Stimulated activated effector memory CD8-positive, alpha-beta T cell treated with anti-CD3 and anti-CD28 coated beads, Interleukin-12 subunit alpha, Interleukin-12 subunit beta, amount 100 ng/mL, for 72 hours (primary cell): ENCODE data around the gene ITSN1.
A peak's percentile ranks its signal among the peaks of the same experiment; 100 is the strongest.
"Not testable (repeated sequence)": the region's sequence is repeated elsewhere in the genome, so short reads cannot be mapped to it uniquely, and the experiment has no call there.

Source experiments
- ATAC-seq: fragments of 150-1000 bp; cut with Tn5 transposase; 2 replicates; pipeline ENCODE4 v1.10.0; 2021
- DNase-seq, 2 donors: peaks; one replicate each; pipeline ENCODE4 v3.0.0; 2021 to 2022; ENCODE audit warnings: low spot score in 2 of 2
- H3K27ac Mint-ChIP-seq: one replicate; pipeline ENCODE4 v1.8.0; 2022; ENCODE audit warnings: mild to moderate bottlenecking, mixed read lengths
- H3K36me3 Mint-ChIP-seq: one replicate; pipeline ENCODE4 v1.8.0; 2022; ENCODE audit warnings: mild to moderate bottlenecking, mixed read lengths
- H3K4me1 Mint-ChIP-seq: one replicate; pipeline ENCODE4 v1.8.0; 2022; ENCODE audit warnings: mixed read lengths
- H3K4me3 Mint-ChIP-seq: one replicate; pipeline ENCODE4 v1.8.0; 2022; ENCODE audit warnings: mild to moderate bottlenecking, mixed read lengths
- H3K9me3 Mint-ChIP-seq: one replicate; pipeline ENCODE4 v1.8.0; 2022; ENCODE audit warnings: mixed read lengths

Gene ITSN1

DNA sequence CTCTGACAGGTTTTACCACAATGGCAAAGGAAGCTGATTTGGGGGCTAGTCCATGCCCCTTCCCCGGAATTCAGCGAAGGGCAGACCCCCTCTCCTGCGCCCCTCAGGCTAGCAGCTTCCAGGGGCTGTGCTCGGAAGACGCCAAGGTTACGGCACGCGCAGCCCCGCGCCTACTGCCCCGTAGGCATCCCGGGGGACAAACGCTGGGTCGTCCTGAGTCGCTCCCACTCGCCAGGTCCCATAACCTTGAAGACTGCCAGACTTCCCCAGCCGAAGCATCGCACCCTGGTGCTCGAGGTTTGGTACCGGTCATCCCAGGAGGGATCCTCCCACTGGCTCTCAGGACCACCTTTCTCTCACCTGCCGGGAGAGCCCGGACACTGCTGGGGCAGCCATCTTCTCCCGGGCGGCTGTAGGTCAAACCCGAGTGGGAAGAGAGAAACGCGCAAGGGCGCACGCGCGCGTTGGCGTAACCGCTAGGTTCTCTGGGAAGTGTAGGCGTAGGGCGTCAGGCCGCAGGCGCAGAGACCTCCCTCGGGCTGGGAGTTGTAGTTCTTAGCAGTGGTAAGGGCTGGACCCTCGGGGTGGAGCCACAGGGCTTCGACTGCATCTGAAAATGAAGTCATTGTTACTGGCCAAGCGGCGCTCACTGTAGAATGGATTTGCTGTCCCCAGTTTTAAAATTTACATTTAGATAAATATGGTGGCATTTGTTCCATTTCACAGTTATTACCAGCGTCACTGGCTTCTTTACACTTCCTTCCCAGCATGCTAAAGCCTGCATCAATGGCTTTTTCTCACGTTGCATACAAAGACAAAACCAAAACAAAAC is 273.3 kb downstream of the ITSN1 start, which contains the start of gene ATP5PO:
Gene ATP5PO (minus strand): TSS at position 437 of the 832 bp plus-strand sequence. CDS start 41 bp downstream, at position 396.
- Mint-ChIP-seq H3K4me3 (peak within 1 kb of the TSS; percentile 99), H3K4me1 (peaks cover 37% of the 10 kb centered on the region), H3K9me3 (no peaks in the 10 kb centered on the region), H3K27ac (peak within 1 kb of the TSS; percentile 99), H3K36me3 (peaks cover 55% of the 10 kb centered on the region)
- peak; percentile 99 for ATAC-seq
- DNase-seq, result peak; percentile 94 to 99

DNA sequence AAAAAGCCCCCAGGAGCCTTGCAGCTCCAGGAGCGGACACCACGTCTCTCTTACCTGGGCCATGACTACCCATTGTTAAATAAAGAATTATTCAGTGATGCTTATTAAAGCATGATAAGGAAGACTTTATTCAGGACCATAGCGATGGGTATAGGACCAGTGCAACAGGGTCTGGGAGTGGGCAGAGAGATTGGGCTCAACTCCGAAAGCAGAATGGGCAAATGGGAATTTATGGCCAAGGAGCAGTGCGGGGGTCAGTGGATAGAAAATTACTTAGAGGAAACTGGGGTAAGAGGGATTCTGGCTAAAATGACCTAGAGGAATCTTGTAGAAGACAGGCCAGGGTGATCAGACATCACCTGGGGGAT is 273.9 kb downstream of the ITSN1 start:
- no peak for ATAC-seq
- peak overlapping the region; percentile 99 for H3K27ac Mint-ChIP-seq
- H3K4me1 Mint-ChIP-seq, result peaks cover 40% of the 10 kb centered on the region
- H3K9me3 Mint-ChIP-seq, result no peaks in the 10 kb centered on the region
- DNase-seq, result no peak
- H3K4me3 Mint-ChIP-seq, result peak overlapping the region; percentile 99
- H3K36me3 Mint-ChIP-seq, result peaks cover 49% of the 10 kb centered on the region

DNA sequence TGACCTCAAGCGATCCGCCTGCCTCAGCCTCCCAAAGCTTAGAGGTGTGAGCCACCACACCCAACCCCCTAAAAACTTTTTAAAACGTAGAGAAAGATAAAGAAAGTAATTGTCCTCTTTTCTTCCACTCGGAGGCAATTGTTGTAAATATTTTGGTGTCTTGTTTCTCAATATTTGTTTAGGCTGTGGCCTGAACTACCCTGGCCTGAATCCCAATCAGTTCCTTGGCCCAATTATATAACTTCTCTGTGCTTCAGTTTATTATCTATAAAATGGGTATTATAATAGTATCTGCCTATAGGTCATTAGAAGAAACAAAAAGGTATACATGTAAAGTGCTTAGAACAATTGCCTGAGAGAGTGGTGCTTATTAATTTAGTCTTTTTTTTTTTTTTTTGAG is 275.1 kb downstream of the ITSN1 start:
- DNase-seq (no peak), ATAC-seq (no peak)
- peaks cover 40% of the 10 kb centered on the region for H3K4me1 Mint-ChIP-seq
- no peak overlapping the region for H3K4me3 Mint-ChIP-seq
- no peaks in the 10 kb centered on the region for H3K9me3 Mint-ChIP-seq
- H3K36me3 Mint-ChIP-seq, result peaks cover 38% of the 10 kb centered on the region
- H3K27ac Mint-ChIP-seq, result no peak overlapping the region

DNA sequence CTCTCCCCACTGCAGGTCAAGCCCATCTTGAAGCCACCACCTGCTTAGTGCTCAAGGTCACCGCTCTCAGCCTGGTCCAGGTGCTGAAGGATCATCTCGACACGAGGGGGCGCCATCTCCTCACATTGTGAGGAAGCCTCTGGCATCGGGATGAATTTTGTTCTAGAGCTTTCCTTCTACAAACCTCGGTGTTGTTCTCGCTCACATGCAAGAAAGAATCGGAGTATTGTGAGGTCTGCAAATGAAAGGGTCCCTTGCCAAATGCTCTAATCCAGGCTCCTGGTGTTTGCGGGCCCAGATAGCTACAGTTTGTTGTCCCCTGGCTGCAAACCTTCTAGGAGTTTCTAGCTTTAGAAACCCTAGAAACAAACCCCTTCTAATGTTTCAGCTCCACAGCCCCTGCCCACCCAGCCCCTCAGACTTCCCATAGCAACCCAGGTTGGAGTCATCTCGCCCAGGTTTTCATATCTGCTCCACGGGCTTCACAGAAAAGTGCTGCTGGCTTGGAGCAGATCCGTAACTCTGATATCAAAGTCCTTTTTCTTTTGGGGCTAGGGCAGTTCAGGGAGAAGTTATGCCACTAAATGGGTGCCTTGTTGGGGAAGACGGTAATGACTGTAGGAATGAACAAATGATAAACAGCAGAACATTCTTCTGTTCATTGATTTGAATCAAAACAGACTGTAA is 281.9 kb downstream of the ITSN1 start:
- Mint-ChIP-seq H3K27ac (no peak overlapping the region), H3K4me3 (no peak overlapping the region), H3K36me3 (no peaks in the 10 kb centered on the region), H3K4me1 (peaks cover 12% of the 10 kb centered on the region), H3K9me3 (no peaks in the 10 kb centered on the region)
- peak; percentile 96 for ATAC-seq
- peak; percentile 88 to 95 for DNase-seq

DNA sequence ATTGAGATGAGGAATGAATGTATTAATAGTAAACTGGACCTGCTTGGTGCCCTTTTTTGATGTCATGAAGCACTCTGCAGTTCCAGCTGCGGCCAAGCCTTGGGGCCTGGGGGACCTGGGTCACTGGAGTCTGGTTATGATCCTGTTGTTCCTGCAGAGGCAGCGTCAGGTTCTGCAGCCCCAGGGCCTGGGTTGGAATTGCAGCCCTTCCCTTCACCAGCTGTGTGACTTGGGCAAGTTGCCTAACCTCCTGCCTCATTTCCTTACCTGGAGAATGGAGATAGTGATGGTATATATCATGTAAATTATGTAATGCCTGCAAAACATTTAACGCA is 282.4 kb downstream of the ITSN1 start:
- no peak for ATAC-seq
- H3K4me3 Mint-ChIP-seq, result no peak overlapping the region

DNA sequence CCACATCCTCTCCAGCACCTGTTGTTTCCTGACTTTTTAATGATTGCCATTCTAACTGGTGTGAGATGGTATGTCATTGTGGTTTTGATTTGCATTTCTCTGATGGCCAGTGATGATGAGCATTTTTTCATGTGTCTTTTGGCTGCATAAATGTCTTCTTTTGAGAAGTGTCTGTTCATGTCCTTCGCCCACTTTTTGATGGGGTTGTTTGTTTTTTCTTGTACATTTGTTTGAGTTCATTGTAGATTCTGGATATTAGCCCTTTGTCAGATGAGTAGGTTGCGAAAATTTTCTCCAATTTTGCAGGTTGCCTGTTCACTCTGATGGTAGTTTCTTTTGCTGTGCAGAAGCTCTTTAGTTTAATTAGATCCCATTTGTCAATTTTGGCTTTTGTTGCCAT is 283.9 kb downstream of the ITSN1 start:
- H3K27ac Mint-ChIP-seq, ATAC-seq, H3K4me1 Mint-ChIP-seq, DNase-seq, H3K36me3 Mint-ChIP-seq, H3K4me3 Mint-ChIP-seq, H3K9me3 Mint-ChIP-seq: not testable (repeated sequence)

More for the DNA sequence above, 282.4 kb downstream of the ITSN1 start:
- Mint-ChIP-seq H3K4me1 (peaks cover 12% of the 10 kb centered on the region), H3K9me3 (no peaks in the 10 kb centered on the region), H3K36me3 (no peaks in the 10 kb centered on the region), H3K27ac (no peak overlapping the region)
- no peak for DNase-seq

DNA sequence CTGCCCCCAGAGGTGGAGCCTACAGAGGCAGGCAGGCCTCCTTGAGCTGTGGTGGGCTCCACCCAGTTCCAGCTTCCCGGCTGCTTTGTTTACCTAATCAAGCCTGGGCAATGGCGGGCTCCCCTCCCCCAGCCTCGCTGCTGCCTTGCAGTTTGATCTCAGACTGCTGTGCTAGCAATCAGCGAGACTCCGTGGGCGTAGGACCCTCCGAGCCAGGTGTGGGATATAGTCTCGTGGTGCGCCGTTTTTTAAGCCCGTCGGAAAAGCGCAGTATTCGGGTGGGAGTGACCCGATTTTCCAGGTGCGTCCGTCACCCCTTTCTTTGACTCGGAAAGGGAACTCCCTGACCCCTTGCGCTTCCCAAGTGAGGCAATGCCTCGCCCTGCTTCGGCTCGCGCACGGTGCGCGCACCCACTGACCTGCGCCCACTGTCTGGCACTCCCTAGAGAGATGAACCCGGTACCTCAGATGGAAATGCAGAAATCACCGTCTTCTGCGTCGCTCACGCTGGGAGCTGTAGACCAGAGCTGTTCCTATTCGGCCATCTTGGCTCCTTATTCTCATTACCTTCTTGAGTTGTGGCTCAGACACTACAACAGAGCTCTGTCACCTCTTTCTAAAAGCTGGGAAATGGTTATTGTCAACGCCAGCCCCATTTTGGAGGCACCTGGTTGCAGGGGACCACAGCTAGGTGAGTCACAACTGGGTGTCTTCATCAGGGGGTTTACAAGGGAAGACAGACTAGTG is 288.9 kb downstream of the ITSN1 start:
- Mint-ChIP-seq H3K4me3 (peak overlapping the region; percentile 83), H3K36me3 (peaks cover 40% of the 10 kb centered on the region), H3K4me1 (peaks cover 23% of the 10 kb centered on the region), H3K27ac (peak overlapping the region; percentile 96)
- peak in 1 of 2 donors; percentile 82 for DNase-seq
- peak; percentile 99 for ATAC-seq
- H3K9me3 Mint-ChIP-seq, result not testable (repeated sequence)

DNA sequence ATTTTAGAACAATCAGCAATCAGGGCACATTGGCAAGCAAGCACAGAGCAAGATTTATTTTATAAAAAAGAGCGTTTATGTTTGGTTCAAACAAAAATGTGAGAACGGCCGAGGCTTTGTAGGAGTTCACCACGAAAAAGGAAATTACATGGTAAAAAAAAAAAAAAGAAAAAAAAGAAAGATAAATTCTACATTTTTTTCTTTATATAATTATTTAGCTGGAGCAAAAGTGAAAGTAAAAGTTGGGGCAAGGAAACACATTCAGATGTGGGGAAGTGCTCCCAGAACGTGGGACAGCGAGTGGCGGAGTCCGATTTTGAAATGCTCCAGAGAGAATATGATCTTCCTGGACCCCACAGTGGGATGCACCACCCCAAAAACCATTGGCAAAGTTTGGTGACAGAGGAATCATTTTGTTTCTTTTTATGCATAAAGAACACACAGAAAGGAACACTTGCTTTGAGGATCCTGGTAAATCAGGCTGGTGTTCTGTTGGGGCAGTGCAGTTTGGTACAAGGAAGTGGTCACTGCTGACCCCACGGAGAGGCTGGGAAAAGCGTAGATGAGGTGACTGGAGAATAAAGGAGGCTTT is 289.6 kb downstream of the ITSN1 start:
- Mint-ChIP-seq H3K4me1 (peaks cover 30% of the 10 kb centered on the region), H3K4me3 (peak overlapping the region; percentile 83), H3K9me3 (no peaks in the 10 kb centered on the region), H3K27ac (peak overlapping the region; percentile 96), H3K36me3 (peaks cover 44% of the 10 kb centered on the region)
- ATAC-seq, result no peak
- DNase-seq, result no peak

DNA sequence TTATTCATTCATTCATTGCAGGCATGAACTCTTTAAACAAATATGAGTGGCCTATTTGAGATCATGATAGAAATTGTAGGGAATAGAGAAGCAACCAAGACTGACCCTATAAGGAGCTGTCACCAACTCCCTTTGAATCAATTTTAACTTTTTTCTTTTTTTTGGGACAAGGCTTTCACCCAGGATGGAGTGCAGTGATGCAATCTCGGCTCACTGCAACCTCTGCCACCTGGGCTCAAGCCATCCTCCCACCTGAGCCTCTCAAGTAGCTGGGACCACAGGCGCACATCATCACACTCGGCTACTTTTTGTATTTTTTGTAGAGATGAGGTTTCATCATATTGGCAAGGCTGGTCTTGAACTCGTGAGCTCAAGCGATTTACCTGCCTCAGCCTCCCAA is 290.4 kb downstream of the ITSN1 start:
- H3K4me3 Mint-ChIP-seq, result peak overlapping the region; percentile 83
- H3K27ac Mint-ChIP-seq, result peak overlapping the region; percentile 96
- no peaks in the 10 kb centered on the region for H3K9me3 Mint-ChIP-seq
- peaks cover 52% of the 10 kb centered on the region for H3K36me3 Mint-ChIP-seq
- H3K4me1 Mint-ChIP-seq, result peaks cover 37% of the 10 kb centered on the region
- ATAC-seq (no peak), DNase-seq (no peak)

DNA sequence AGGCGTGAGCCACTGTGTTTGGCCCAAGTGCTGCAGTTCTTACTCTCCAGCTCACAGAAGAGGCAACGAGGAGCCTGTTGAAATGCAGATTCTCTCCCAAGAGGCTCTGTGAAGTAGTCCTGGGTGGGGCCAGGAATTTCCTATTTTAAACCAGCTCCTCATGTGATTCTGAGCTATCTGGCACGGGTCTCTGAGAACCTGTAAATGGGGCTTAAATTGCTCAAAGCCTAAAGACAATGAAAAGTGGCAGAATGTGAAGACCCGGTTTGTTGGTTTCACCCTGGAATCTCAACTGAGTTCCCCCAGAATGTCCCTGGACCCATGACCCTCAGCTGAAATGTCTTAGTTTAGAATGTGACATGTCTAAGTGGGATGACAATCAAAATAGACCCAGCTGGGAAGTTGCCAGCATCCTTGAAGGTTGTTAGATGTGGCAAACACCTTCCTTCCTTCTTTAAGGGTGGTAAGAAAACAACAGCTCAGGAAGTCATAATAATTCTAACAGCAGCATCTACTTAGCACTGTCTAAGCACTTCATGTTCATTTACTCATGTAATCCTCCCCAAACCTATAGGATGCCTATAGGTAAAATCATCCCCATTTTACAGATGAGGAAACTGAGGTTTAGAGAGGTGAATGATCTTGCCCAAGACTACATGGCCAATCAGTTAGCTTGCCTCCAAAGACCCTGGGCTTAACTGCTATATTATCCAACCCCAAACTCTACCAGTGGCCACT is 294.2 kb downstream of the ITSN1 start:
- DNase-seq, result no peak
- Mint-ChIP-seq H3K4me1 (peaks cover 68% of the 10 kb centered on the region), H3K36me3 (peaks cover 78% of the 10 kb centered on the region), H3K27ac (peak overlapping the region; percentile 96), H3K9me3 (no peaks in the 10 kb centered on the region), H3K4me3 (peak overlapping the region; percentile 83)
- ATAC-seq, result no peak

DNA sequence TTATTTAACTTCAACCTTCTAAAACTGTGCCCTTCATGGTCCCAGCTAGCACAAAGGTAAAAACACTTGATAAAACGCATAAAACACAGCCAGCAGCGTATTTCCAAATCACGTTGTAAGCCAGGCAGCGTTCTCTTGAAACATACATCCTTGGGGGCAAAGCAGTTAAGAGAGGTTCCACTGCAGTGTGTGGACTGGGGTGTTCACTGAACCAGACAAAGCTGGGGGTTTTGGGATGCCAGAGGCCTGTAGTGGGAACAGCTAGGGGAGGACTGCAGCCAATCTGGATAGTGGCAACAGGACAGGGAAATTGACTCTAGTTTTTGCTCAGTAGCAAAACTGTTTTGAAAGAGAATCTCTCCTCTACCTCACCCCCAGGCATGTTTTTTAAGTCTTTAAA is 294.8 kb downstream of the ITSN1 start:
- H3K4me3 Mint-ChIP-seq, result peak overlapping the region; percentile 83
- DNase-seq (no peak), ATAC-seq (no peak)
- no peaks in the 10 kb centered on the region for H3K9me3 Mint-ChIP-seq
- peaks cover 65% of the 10 kb centered on the region for H3K4me1 Mint-ChIP-seq
- H3K27ac Mint-ChIP-seq, result peak overlapping the region; percentile 96
- H3K36me3 Mint-ChIP-seq, result peaks cover 71% of the 10 kb centered on the region

DNA sequence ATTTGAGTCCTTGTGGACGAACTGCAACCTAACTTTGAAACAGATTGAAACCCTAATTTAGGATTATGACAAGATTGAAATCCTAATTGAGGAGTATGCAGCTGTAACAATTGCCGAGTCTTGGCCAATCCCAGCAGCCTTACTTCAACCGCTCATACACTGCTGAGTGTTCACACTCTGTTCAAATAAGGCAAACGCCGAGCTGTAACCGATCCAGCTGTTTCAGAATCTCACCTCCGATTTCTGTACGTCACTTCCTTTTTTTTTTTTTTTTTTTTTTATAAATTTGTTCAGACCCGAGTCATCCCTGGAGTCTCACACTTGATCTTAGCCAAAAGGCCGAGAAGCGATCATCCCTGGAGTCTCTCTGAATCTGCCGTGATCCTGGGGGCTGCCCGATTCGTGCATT is 295.6 kb downstream of the ITSN1 start:
- ATAC-seq (peak; percentile 91), DNase-seq (peak in 1 of 2 donors; percentile 72)
- Mint-ChIP-seq H3K36me3 (peaks cover 69% of the 10 kb centered on the region), H3K4me1 (peaks cover 59% of the 10 kb centered on the region), H3K27ac (peak overlapping the region; percentile 96), H3K4me3 (peak overlapping the region; percentile 83), H3K9me3 (no peaks in the 10 kb centered on the region)

DNA sequence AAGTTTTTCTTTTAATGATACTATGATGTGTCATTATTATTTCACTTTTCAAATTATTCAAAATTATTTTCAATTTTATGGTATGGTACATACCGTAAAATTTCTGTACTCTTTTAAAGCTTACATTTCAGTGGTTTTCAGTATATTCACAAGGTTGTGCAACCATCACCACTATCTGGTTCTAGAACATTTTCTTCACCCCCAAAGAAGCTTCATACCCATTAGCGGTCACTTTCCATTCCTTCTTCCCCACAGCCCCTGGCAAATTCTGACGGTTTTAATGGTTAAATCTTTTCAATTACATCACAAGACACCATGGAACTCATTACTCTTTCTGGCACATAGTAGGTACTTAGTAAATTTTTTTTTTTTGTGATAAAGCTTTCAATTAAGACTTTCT is 296.1 kb downstream of the ITSN1 start:
- Mint-ChIP-seq H3K4me3 (peak overlapping the region; percentile 83), H3K27ac (peak overlapping the region; percentile 96), H3K9me3 (no peaks in the 10 kb centered on the region), H3K4me1 (peaks cover 59% of the 10 kb centered on the region), H3K36me3 (peaks cover 73% of the 10 kb centered on the region)
- DNase-seq (no peak), ATAC-seq (no peak)

DNA sequence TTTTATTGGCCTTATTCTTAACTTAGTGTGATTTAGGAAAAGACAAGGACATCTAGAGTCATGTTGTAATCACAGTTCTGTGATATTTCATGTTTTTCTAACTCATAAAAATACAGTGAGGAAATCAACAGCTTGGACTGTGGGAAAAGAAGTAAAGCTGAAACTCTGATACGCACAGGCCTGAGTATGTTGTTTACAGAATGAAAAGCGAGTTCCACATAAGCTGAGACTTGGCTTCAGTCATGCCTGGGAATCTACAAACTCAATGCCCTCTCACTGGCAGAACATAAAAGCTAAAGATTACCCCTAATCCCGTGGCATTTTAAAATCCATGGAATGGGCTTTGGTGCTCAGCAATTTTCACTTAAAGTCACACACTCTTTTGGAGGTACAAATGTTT is 296.9 kb downstream of the ITSN1 start:
- peaks cover 61% of the 10 kb centered on the region for H3K4me1 Mint-ChIP-seq
- peak overlapping the region; percentile 83 for H3K4me3 Mint-ChIP-seq

More for the DNA sequence above, 296.9 kb downstream of the ITSN1 start:
- H3K36me3 Mint-ChIP-seq, result peaks cover 73% of the 10 kb centered on the region
- DNase-seq, result no peak
- H3K27ac Mint-ChIP-seq, result peak overlapping the region; percentile 96
- no peaks in the 10 kb centered on the region for H3K9me3 Mint-ChIP-seq
- ATAC-seq, result no peak
